Right lobe of liver (tissue), 6 donors: Measurements from ENCODE around the gene CCDC24. TPM values are rescaled to one million over a fixed set of nuclear protein-coding genes. Genes with fewer than 3 reads are reported as not detected.

ENCODE experiments used
- ATAC-seq, 4 donors: fragments of 200-7000 bp; cut with Tn5 transposase; one replicate each; pipeline ENCODE4 v1.9.1; 2020; ENCODE audit warnings: mild to moderate bottlenecking in 4 of 4, moderate library complexity in 4 of 4
- DNase-seq, 3 donors: peaks; one replicate each; pipeline ENCODE4 v3.0.0-alpha.2; 2020
- H3K27ac ChIP-seq, 3 donors: fragments of 200-600 bp; one replicate each; pipeline ENCODE4 v1.8.0; 2022
- H3K27me3 ChIP-seq, 2 donors: fragments of 200-600 bp; one replicate each; pipeline ENCODE4 v1.8.0; 2022
- H3K36me3 ChIP-seq, 4 donors: fragments of 200-600 bp; sonication (generic) in 1 of 4; one replicate each; pipeline versions ENCODE4 v1.5.1 to v1.8.0; 2017 to 2022; ENCODE audit warnings: control low read depth in 1 of 4
- H3K4me1 ChIP-seq, 4 donors: fragments of 200-600 bp; sonication (generic) in 1 of 4; one replicate each; pipeline versions ENCODE4 v1.5.1 to v1.8.0; 2017 to 2022; ENCODE audit warnings: control low read depth in 1 of 4
- H3K4me3 ChIP-seq, 3 donors: fragments of 200-600 bp; one replicate each; pipeline ENCODE4 v1.8.0; 2022
- H3K9me3 ChIP-seq, 4 donors: fragments of 200-600 bp; sonication (generic) in 1 of 4; one replicate each; pipeline versions ENCODE4 v1.5.1 to v1.8.0; 2017 to 2022; ENCODE audit warnings: control low read depth in 1 of 4
- CTCF ChIP-seq, 4 donors: fragments of 200-600 bp in 3 of 4; fragments of 450-650 bp in 1 of 4; IDR thresholded peaks; one replicate each; pipeline versions ENCODE4 v1.5.1 to v1.8.0; 2016 to 2022; ENCODE audit warnings: antibody characterized with exemption in 4 of 4, mild to moderate bottlenecking in 2 of 4
- POLR2A ChIP-seq: fragments of 450-650 bp; IDR thresholded peaks from one replicate; pipeline ENCODE4 v1.6.1; 2017; ENCODE audit warnings: antibody characterized with exemption, mild to moderate bottlenecking
- WGBS: methylation state at CpG from one replicate; pipeline ENCODE4 v1.1.6; 2018; ENCODE audit warnings: low coverage, low lambda C conversion rate; ENCODE audit not compliant: insufficient coverage; ENCODE audit errors: missing lambda C conversion rate; 5-methylcytosine and 5-hydroxymethylcytosine counted together
- intact Hi-C, 2 donors: fragments of 100-400 bp; cut with DNase I; formaldehyde crosslinking; loops; one replicate each; pipeline versions ENCODE4 v1.11.2 to v1.14.1; 2022
- total RNA-seq, 6 experiments: library from RNA; depleted of rRNA in 2 of 6; stranded (reverse); fragments of >200 nt in 2 of 6; fragmentation: NEBNext Ultra II Directional in 3 of 6; extraction: Animal tissue kit (Norgen Biotek cat#: 25700) in 3 of 6; gene quantifications; one replicate each; pipeline versions ENCODE4 v1.1.0 to v1.2.4, GENCODE V29; 2016 to 2023
- donor health status: DM: no; HTN: yes; CAD: no.
- donor health status: DM: no; HTN: no; CAD: no.
- donor health status: DM: no; HTN: no; CAD: no.
- donor health status: DM: no; HTN: yes; CAD: no.
- donor health status: DM: no; HTN: yes; CAD: no.

CCDC24 gene
- total RNA-seq, 6 experiments from 2014 or later = 2.2 to 8.4 (median 3.5) TPM

DNA sequence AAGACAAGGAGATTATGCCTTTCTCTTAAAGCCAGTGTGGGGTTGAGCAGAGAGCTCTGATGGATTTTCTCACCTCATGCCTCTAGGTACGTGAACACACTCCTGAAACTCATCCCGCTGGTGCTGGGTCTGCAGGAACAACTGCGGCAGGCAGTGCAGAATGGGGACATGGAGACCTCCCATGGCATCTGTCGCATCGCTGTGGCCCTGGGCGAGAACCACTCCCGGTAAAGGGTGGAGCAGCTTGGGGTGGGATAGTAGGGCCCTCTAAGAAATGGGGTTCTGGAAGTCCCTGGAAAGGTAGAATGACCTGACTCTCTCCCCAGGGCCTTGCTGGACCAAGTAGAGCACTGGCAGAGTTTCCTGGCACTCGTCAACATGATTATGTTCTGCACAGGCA, 35.2 kb upstream of the CCDC24 start:
- H3K27me3 ChIP-seq = no peaks in the 10 kb centered on the region
- H3K4me3 ChIP-seq = no peak overlapping the region
- intact Hi-C loops = no loop called here
- 50% methylated on average over 1 of the region's 8 CpGs for WGBS
- no peaks in the 10 kb centered on the region for H3K9me3 ChIP-seq
- no peak for ATAC-seq
- TF ChIP-seq POLR2A (no peak), CTCF (IDR thresholded peaks at IDR 0.05) (no peak)
- H3K36me3 ChIP-seq = peaks cover 0 to 32% (median 4%) of the 10 kb centered on the region in 4 donors
- H3K4me1 ChIP-seq = no peaks in the 10 kb centered on the region
- no peak overlapping the region for H3K27ac ChIP-seq
- DNase-seq = no peak

DNA sequence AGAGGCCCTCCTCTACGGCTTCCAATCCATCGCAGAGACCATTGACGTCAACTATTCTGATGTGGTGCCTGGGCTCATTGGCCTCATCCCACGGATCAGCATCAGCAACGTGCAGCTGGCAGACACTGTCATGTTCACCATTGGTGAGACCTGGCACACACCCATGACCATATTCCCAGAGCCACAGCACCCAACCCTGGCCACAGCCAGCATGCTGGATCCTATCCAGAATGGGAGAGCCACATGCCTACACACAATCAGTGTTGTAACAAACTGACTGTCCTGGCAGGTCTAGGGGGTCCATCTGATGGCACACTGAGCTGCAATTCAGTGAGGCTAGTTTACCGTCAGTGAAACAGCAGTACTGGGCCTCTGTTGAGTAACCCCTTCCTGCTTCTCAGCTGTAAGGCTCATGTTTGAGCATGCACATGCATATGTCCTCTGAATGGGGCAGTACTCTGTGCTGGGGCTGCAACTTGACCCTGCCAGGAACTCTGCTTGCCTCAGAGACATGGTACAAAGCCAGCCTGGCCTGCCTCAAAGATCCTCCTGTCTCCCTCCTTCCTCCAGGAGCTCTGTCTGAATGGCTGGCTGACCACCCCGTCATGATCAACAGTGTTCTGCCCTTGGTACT, 33.9 kb upstream of the CCDC24 start:
- no peak overlapping the region for H3K4me3 ChIP-seq
- no peak overlapping the region for H3K27ac ChIP-seq
- H3K36me3 ChIP-seq = peaks cover 0 to 40% (median 8%) of the 10 kb centered on the region in 4 donors
- TF ChIP-seq POLR2A = no peak
- no peak for TF ChIP-seq CTCF (IDR thresholded peaks at IDR 0.05)
- ATAC-seq (no peak), DNase-seq (no peak)
- no peaks in the 10 kb centered on the region for H3K4me1 ChIP-seq
- no CpG with 5 or more reads among the region's 7 CpGs for WGBS
- H3K9me3 ChIP-seq = no peaks in the 10 kb centered on the region
- no peaks in the 10 kb centered on the region for H3K27me3 ChIP-seq
- intact Hi-C loops = no loop called here

DNA sequence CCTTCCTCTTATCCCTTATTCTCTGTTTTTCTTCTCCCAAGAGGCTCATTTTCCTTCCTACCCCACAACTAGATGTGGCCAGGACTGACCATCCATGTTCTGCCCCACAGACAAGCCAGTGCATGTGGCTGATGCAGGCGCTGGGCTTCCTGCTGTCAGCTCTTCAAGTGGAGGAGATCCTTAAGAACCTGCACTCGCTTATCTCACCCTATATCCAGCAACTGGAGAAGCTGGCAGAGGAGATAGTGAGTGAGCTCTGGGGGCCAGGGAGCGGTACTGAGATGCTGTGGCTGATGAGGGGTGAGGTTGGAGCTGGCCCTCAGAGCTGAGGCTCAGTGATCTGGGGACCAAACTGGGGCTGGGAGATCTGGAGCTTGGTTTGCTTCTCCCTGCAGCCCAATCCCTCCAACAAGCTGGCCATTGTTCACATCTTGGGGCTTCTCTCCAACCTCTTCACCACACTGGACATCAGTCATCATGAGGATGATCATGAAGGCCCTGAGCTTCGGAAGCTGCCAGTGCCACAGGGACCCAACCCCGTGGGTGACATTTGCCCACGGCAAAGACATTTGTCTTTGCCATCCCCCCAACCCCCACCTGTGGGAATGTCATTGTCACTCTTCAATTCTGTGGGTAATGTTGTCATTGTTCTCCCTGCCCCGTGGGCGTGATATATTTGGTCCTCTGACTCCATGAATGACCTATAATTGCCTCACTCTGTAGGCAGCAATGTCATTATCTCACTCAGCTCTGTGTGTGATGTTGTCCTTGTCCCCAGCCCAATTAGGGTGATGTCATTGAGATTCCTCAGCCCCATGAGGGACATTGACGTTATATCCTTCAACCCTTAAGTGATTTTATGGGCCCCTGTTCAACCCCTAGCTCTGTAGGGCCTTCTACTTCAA, 32.8 kb upstream of the CCDC24 start:
- H3K27me3 ChIP-seq = no peaks in the 10 kb centered on the region
- DNase-seq = no peak
- no peak overlapping the region for H3K4me3 ChIP-seq
- no peaks in the 10 kb centered on the region for H3K4me1 ChIP-seq
- no peak for TF ChIP-seq POLR2A
- H3K27ac ChIP-seq = no peak overlapping the region
- WGBS = 88% methylated on average over 8 of the region's 9 CpGs
- H3K9me3 ChIP-seq = no peaks in the 10 kb centered on the region
- intact Hi-C loops = no loop called here
- ATAC-seq = no peak
- H3K36me3 ChIP-seq = peaks cover 0 to 40% (median 11%) of the 10 kb centered on the region in 4 donors

GRCh38 chr1:43960798-43961197, 30.6 kb upstream of the CCDC24 start:
- Histone ChIP-seq H3K4me3 (no peak overlapping the region), H3K9me3 (no peaks in the 10 kb centered on the region), H3K4me1 (no peaks in the 10 kb centered on the region), H3K27ac (no peak overlapping the region), H3K36me3 (peaks cover 0 to 40% (median 11%) of the 10 kb centered on the region in 4 donors), H3K27me3 (no peaks in the 10 kb centered on the region)
- intact Hi-C loops = no loop called here
- ATAC-seq (no peak), DNase-seq (no peak)
- no CpG with 5 or more reads among the region's 8 CpGs for WGBS
- TF ChIP-seq CTCF (IDR thresholded peaks at IDR 0.05) (no peak), POLR2A (no peak)

GRCh38 chr1:43961692-43962091, 29.7 kb upstream of the CCDC24 start:
- H3K9me3 ChIP-seq = no peaks in the 10 kb centered on the region
- intact Hi-C loops = no loop called here
- H3K4me3 ChIP-seq = no peak overlapping the region
- TF ChIP-seq POLR2A (no peak), CTCF (IDR thresholded peaks at IDR 0.05) (no peak)
- ATAC-seq = no peak
- no peaks in the 10 kb centered on the region for H3K27me3 ChIP-seq
- H3K4me1 ChIP-seq = no peaks in the 10 kb centered on the region
- H3K27ac ChIP-seq = no peak overlapping the region
- WGBS = 95% methylated on average over 2 of the region's 3 CpGs
- H3K36me3 ChIP-seq = peaks cover 0 to 34% (median 11%) of the 10 kb centered on the region in 4 donors
- DNase-seq = no peak
